Activated T-cell treated with anti-CD3 and anti-CD28 coated beads, Interleukin-2, amount 50 U/mL, for 1 hour (primary cell): ENCODE data around the gene CCDC137.

ENCODE experiments used
- DNase-seq: peaks from one replicate; pipeline ENCODE4 v3.0.0-alpha.2; 2020

The CCDC137 gene

DNA sequence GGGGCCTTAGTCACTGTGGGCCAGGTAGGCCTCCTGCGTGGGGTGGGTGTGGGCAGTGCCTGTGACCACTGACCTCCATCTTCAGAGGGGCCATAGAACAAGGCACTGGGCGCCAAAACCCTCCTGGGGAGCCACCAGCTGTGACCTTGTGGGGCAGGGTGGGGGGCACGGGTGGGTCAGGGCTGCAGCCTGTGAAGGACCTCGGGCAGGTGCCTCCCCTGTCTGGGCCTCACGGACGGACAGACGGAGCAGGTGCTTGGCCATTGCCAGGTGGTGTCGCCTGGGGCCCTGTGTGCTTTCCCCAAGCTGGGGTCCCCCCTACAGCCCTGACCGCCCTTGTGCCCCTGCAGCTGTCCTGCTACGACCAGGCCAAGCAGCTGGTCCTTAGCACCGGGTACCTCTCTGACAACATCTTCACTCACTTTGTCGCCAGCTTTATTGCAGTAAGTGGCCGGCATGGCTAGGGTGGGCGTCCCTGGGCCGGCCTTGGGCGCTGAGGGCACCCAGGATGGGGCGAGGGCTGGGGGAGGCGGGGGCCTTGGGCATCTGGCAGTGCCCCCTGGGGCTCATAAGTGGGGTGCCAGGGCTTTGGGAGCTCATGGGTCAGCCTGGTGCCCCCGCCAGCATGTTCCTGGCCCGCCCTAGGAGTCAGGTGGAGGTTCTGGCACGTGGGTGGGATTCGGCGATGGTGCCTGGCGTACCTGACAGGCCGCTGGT lies 50.7 kb downstream of the CCDC137 start:
- DNase-seq = no peak

DNA sequence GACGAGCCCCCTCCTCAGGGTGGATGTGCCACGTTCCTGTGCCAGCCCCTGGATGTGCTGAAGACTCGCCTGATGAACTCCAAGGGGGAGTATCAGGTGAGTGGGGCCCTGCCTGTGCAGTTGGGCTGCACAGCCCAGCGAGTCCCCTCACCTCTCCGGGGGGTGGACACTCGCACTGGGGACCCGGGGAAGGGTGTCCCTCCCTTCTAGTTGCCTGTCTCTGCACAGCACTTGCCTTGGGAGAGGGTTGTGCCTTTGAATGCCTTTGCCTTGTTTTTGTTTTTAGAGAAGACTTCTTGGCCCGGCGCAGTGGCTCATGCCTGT lies 51.2 kb downstream of the CCDC137 start:
- no peak for DNase-seq

DNA sequence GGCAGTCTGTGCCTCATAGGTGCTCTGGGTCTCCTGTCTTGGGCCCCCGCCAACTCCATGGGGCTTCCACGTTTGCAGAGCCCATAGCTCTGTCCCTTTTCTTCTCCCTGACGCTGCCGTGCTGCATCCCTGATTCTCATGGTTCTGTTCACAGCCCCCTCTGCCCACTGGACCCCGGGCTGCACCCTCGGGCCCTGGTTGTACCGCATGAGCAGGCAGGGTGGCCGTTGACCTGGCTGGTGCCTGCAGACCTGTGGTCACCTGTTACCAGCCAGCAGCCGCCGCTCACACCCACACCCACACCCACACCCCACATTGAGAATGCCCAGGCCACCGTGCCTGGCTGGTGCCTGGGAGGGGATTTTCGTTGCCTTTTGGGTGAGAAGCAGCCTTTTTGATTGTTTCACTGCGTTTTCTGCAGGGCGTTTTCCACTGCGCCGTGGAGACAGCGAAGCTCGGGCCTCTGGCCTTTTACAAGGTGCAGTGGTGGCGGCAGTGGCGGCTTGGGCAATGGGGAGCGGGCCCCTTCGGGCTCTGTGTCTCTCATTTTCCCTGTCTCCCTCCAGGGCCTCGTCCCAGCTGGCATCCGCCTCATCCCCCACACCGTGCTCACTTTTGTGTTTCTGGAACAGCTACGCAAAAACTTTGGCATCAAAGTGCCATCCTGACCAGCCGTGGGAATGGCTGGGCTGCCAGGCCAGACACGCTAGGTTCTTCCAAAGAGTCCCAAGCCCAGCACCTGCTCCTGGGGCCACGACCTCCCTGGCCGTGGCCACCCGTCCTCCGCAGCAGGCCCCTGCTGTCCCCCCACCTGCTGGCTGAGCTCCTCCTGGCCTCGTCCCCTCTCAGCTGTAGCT lies 53.1 kb downstream of the CCDC137 start:
- DNase-seq = no peak

DNA sequence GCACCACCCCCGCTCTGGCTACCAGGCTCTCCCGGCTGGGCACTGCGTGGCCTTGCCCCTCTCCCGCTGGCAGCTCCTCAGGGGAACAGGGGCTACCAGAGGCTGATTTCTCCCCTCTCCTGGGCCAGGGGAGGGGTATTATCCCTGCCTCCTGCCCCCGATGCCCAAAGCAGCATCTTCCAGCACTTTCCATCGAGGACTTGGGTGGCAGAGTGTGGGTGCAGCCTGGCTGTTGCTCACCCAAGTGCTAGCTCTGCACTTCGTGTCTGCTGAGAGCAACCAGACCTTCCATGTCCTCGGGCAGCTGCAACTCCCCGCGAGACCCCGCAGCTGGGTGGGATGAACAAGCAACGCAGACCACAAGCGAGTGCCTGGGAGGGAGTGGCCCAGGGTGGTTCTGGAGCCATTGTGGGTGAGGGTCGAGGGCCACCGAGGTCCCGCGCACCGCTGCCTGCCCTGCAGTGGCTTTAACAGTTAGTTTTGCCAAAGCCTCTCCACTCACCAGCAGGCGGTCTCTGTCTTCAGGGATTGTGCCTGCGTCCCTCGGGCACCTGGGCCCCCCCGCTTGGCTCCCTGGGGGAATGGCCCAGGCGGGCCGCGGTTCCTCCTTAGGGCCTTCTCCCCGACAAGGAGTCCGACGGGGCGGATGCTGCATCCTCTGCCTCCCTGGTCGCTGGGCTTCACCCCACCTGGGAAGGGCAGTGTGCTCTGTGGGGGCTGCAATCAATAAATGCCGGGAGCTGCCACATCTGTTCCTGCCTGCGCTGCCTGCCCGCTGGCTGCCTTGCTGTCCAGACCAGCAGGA lies 53.9 kb downstream of the CCDC137 start:
- DNase-seq = no peak

DNA sequence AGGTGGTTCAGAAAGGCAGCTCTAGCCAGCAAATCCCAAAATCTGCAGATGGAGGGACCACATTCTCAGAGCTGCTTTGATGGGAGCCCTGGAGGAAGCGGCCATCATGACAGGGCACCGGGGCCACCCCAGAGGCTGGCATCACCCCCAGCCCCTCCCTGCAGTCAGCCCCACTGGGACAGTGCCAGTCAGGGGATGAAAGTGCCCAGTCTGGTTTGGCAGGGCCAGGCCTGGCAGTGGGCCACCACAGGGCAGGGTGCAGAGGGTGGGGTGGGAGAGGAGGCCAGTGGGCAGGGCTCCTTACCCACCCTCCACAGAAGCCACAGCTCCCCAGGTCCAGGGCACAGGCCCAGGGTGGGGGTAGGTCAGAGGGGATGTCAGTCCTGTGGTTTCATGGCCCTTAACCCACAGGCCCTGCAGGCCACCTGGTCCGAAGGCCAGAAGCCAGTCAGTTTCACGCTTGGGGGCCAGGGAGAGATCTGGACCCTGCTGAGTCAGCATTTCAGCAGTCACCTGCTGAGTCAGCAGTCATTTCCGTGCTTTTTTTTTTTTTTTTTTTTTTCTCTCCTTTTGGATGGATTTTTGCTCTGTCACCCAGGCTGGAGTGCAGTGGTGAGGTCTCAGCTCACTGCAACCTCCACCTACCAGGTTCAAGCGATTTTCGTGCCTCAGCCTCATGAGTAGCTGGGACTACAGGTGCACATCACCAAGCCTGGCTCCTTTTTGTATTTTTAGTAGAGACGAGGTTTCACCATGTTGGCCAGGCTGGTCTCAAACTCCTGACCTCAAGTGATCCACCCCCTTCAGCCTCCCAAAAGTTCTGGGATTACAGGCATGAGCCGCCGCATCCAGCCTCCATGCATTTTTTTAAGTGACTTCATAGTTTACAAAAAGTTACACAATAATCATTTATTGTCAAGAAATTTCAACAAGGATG lies 55.9 kb downstream of the CCDC137 start:
- DNase-seq = no peak
